Astrocyte (in vitro differentiated cells and primary cell): ENCODE results near the gene RAET1L.

ENCODE experiments used
- CTCF ChIP-seq: IDR thresholded peaks from 2 replicates; pipeline ENCODE4 v1.5.1; 2011; ENCODE audit warnings: low read depth, mild to moderate bottlenecking, inconsistent platforms, low read length, moderate library complexity; ENCODE audit not compliant: insufficient read depth
- EZH2 ChIP-seq: IDR thresholded peaks from 2 replicates; pipeline ENCODE4 v1.6.1; 2012; ENCODE audit warnings: mild to moderate bottlenecking, low read length, inconsistent platforms; ENCODE audit not compliant: insufficient read depth

- TF ChIP-seq CTCF (peak; percentile 51), EZH2 (no peak)
Measured at GRCh38 chr6:150006961-150007464, 18.3 kb downstream of the RAET1L start.
